Measurements from ENCODE around the gene TPM3. TPM values are rescaled to one million over a fixed set of nuclear protein-coding genes. Genes with fewer than 3 reads are reported as not detected.

TPM3 gene
- total and polyA plus RNA-seq, 10 of the 15 experiments (the other 5 are each of a cell fraction or from before 2014, with no cell fraction given), result 270 to 759 (median 505) TPM

- TF ChIP-seq ZBTB40 (IDR thresholded peaks at IDR 0.05; ENCODE audit: borderline replicate concordance) (no peak), CBFB (IDR thresholded peaks at IDR 0.05; ENCODE audit: low read depth) (peak; percentile 42; the same call in 1 of the 2 replicates), ATF7 (IDR thresholded peaks at IDR 0.05; ENCODE audit: low read depth) (no peak), SUPT20H (IDR thresholded peaks at IDR 0.05; ENCODE audit: borderline replicate concordance, control insufficient read depth, low read depth, low read length) (no peak), MYB (IDR thresholded peaks at IDR 0.05; ENCODE audit: borderline replicate concordance, low read depth, low read length) (no peak)
These were observed 29.5 kb upstream of the TPM3 start (continued) for GRCh38 chr1:154221278-154222001.

GRCh38 chr1:154220970-154221277 is 29.0 kb upstream of the TPM3 start:
- no peak overlapping the region for H2AFZ ChIP-seq (ENCODE audit: control insufficient read depth, low read depth, low read length)
- H3K9me3 ChIP-seq (replicated peaks; ENCODE audit: control insufficient read depth, insufficient read depth, low read length), result no peaks in the 10 kb centered on the region
- intact Hi-C loops (cut with micrococcal nuclease; ENCODE audit: unreplicated experiment) (loop anchor here (2.0 kb wide), 1 partner anchor 38 kb away; no protein-coding TSS in a partner anchor), in situ Hi-C loops (cut with MboI) (no loop called here)
- H3K4me3 ChIP-seq, result peak overlapping the region; percentile 99
- no peak for DNase-seq (ENCODE audit: low read depth, low spot score)
- H4K20me1 ChIP-seq (ENCODE audit: control insufficient read depth, insufficient read depth), result no peaks in the 10 kb centered on the region; the same call in 1 of the 2 replicates
- 3% methylated on average over 11 of the region's 33 CpGs for WGBS (ENCODE audit: insufficient coverage, insufficient replicate concordance, low lambda C conversion rate, missing lambda C conversion rate)
- H3K27ac ChIP-seq (ENCODE audit: control insufficient read depth, insufficient read depth), result peak overlapping the region; percentile 94
- SMC1A ChIA-PET (ENCODE audit: uncharacterized antibody, unreplicated experiment), result interaction anchor here (0.6 to 1.1 kb wide), 2 partner anchors 28 to 246 kb away, joined by 3 to 4 read pairs; partner anchors contain the start of gene TPM3
- H3K4me1 ChIP-seq (ENCODE audit: control insufficient read depth, insufficient read depth, low read length), result peaks cover 21% of the 10 kb centered on the region
- RAD21 ChIA-PET (ENCODE audit: unreplicated experiment), result interaction anchor here (1.0 to 2.2 kb wide), 4 partner anchors 43 to 649 kb away, joined by 3 to 12 read pairs (median 4); partner anchors contain the start of genes HAX1 and KCNN3
- H3K79me2 ChIP-seq (ENCODE audit: control insufficient read depth, insufficient read depth, low read length), result peaks cover 91% of the 10 kb centered on the region
- H3K9ac ChIP-seq (ENCODE audit: control insufficient read depth, insufficient read depth, low read length), result peak overlapping the region; percentile 95
- POLR2A ChIA-PET, result interaction anchor here (0.5 to 2.8 kb wide), 8 partner anchors 25 to 261 kb away, joined by 3 to 13 read pairs (median 5); partner anchors contain the start of genes HAX1 and RPS27
- CTCF ChIA-PET, result interaction anchor here (0.6 to 4.6 kb wide), 6 partner anchors 22 to 777 kb away, joined by 3 to 29 read pairs (median 4); no protein-coding TSS in a partner anchor
- no peak overlapping the region for H3K4me2 ChIP-seq (ENCODE audit: control insufficient read depth, insufficient read depth)
- FAIRE-seq, result no peak
- no peaks in the 10 kb centered on the region for H3K27me3 ChIP-seq (replicated peaks in 1 of 2; ENCODE audit: control insufficient read depth in 2 of 2, insufficient read depth in 2 of 2, low read length in 1 of 2)
- no TSS peak for BruUV-seq (replicated peaks)
- ATAC-seq, result no peak
- peaks cover 0 to 19% of the 10 kb centered on the region in 2 experiments; a peak in 2 of 4 replicates for H3K36me3 ChIP-seq (ENCODE audit: control insufficient read depth in 2 of 2, insufficient read depth in 2 of 2, low read length in 1 of 2)
- TF ChIP-seq RAD51 (IDR thresholded peaks at IDR 0.05) (no peak), RB1 (IDR thresholded peaks at IDR 0.05; ENCODE audit: borderline replicate concordance) (no peak), SMARCA5 (IDR thresholded peaks at IDR 0.05) (no peak), YY1 (IDR thresholded peaks at IDR 0.05; ENCODE audit: low read depth, low read length) (peak; percentile 62; the same call in 1 of the 2 replicates), ZBTB4 (CRISPR knock-in tag; IDR thresholded peaks at IDR 0.05) (0 out of 2 replicates have a peak, but pooled peaks have one; percentile 35)

All from GM12878 (cell line).